Chondrocyte (in vitro differentiated cells): ENCODE measurements around the gene HOXC10. TPM values are rescaled to one million over a fixed set of nuclear protein-coding genes. Genes with fewer than 3 reads are reported as not detected.
A peak's percentile ranks its signal among the peaks of the same experiment; 100 is the strongest.

Source experiments
- DNase-seq: peaks from one replicate; pipeline ENCODE4 v3.0.0; 2021; ENCODE audit warnings: mixed read lengths, low spot score
- H3K27ac Mint-ChIP-seq: one replicate; pipeline ENCODE4 v1.8.0; 2021; ENCODE audit warnings: mild to moderate bottlenecking, moderate library complexity, mixed read lengths; ENCODE audit not compliant: unreplicated experiment
- H3K27me3 Mint-ChIP-seq: 2 replicates; pipeline ENCODE4 v1.8.0; 2021; ENCODE audit warnings: low read depth, mixed read lengths
- H3K36me3 Mint-ChIP-seq: 2 replicates; pipeline ENCODE4 v1.8.0; 2021; ENCODE audit warnings: low read depth, mixed read lengths
- H3K4me1 Mint-ChIP-seq: 2 replicates; pipeline ENCODE4 v1.8.0; 2021; ENCODE audit warnings: low read depth, mild to moderate bottlenecking, mixed read lengths
- H3K4me3 Mint-ChIP-seq: one replicate; pipeline ENCODE4 v1.8.0; 2021; ENCODE audit warnings: mild to moderate bottlenecking, moderate library complexity, mixed read lengths; ENCODE audit not compliant: unreplicated experiment
- H3K9me3 Mint-ChIP-seq: 2 replicates; pipeline ENCODE4 v1.8.0; 2021; ENCODE audit warnings: low read depth, mixed read lengths
- total RNA-seq: library from RNA; stranded (reverse); gene quantifications from 3 replicates; pipeline ENCODE4 v1.2.1, GENCODE V29; 2021
- TF ChIP-seq, protein P1 (sequence below): fragments of 200-600 bp; sonication (generic); IDR thresholded peaks from 2 replicates; pipeline ENCODE4 v1.5.0; 2021; ENCODE audit warnings: antibody characterized with exemption, mild to moderate bottlenecking, moderate library complexity

The HOXC10 gene
- total RNA-seq, 1 donor from 2014 or later: not detected

- peaks cover 81% of the 10 kb centered on the region for H3K27me3 Mint-ChIP-seq
- no peak within 1 kb of the TSS for H3K4me3 Mint-ChIP-seq
- DNase-seq: no peak
- peaks cover 3% of the 10 kb centered on the region for H3K9me3 Mint-ChIP-seq
- peaks cover 9% of the 10 kb centered on the region for H3K36me3 Mint-ChIP-seq
- TF ChIP-seq, protein P1, sequence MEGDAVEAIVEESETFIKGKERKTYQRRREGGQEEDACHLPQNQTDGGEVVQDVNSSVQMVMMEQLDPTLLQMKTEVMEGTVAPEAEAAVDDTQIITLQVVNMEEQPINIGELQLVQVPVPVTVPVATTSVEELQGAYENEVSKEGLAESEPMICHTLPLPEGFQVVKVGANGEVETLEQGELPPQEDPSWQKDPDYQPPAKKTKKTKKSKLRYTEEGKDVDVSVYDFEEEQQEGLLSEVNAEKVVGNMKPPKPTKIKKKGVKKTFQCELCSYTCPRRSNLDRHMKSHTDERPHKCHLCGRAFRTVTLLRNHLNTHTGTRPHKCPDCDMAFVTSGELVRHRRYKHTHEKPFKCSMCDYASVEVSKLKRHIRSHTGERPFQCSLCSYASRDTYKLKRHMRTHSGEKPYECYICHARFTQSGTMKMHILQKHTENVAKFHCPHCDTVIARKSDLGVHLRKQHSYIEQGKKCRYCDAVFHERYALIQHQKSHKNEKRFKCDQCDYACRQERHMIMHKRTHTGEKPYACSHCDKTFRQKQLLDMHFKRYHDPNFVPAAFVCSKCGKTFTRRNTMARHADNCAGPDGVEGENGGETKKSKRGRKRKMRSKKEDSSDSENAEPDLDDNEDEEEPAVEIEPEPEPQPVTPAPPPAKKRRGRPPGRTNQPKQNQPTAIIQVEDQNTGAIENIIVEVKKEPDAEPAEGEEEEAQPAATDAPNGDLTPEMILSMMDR: no peak
- no peak within 1 kb of the TSS for H3K27ac Mint-ChIP-seq
- H3K4me1 Mint-ChIP-seq: peaks cover 16% of the 10 kb centered on the region
Observed at GRCh38 chr12:54028314-54029201, 43.6 kb downstream of the HOXC10 start, which contains the start of gene HOXC6. Gene HOXC6, plus strand, starts transcription at chr12:54028440. Its CDS starts 82 bp downstream, at chr12:54028522.

GRCh38 chr12:54029529-54030441 is 44.8 kb downstream of the HOXC10 start:
- no peak overlapping the region for H3K27ac Mint-ChIP-seq

GRCh38 chr12:54030442-54030801 is 45.5 kb downstream of the HOXC10 start:
- peaks cover 3% of the 10 kb centered on the region for H3K9me3 Mint-ChIP-seq
- no peak for DNase-seq
- H3K27me3 Mint-ChIP-seq: peaks cover 79% of the 10 kb centered on the region
- H3K36me3 Mint-ChIP-seq: peaks cover 9% of the 10 kb centered on the region
- TF ChIP-seq, protein P1: no peak
- H3K4me1 Mint-ChIP-seq: peaks cover 19% of the 10 kb centered on the region
- H3K4me3 Mint-ChIP-seq: no peak overlapping the region
- H3K27ac Mint-ChIP-seq: no peak overlapping the region

More at GRCh38 chr12:54029529-54030441, 44.8 kb downstream of the HOXC10 start:
- Mint-ChIP-seq H3K4me1 (peaks cover 19% of the 10 kb centered on the region), H3K9me3 (peaks cover 3% of the 10 kb centered on the region), H3K36me3 (peaks cover 9% of the 10 kb centered on the region), H3K27me3 (peaks cover 75% of the 10 kb centered on the region), H3K4me3 (no peak overlapping the region)
- TF ChIP-seq, protein P1: no peak
- DNase-seq: no peak

GRCh38 chr12:54030889-54031471 is 46.0 kb downstream of the HOXC10 start:
- no peak for DNase-seq
- TF ChIP-seq, protein P1: no peak
- H3K9me3 Mint-ChIP-seq: peaks cover 3% of the 10 kb centered on the region
- H3K36me3 Mint-ChIP-seq: peaks cover 9% of the 10 kb centered on the region
- no peak overlapping the region for H3K27ac Mint-ChIP-seq
- peak overlapping the region; percentile 63 for H3K4me3 Mint-ChIP-seq
- peaks cover 19% of the 10 kb centered on the region for H3K4me1 Mint-ChIP-seq
- peaks cover 79% of the 10 kb centered on the region for H3K27me3 Mint-ChIP-seq

DNA sequence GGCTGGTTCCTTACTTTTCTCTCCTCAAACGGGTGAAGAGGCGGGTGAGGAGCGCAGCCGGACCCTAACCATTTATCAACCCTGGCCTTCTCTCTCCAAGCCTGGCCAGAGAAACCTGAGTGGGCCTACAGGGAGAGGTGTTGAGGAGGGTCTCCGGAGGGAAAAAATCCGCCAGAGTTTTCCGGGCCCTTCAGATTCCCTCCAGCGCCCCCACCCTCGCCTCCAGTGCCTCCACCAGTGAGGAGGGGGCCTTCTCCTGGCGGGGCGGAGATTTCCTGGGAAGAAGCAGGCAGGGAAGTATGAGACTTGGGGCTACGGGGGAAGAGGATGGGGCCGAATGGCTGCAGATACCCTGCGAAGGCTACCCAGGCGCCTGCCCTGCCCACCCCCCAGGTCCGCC is 46.5 kb downstream of the HOXC10 start:
- H3K4me3 Mint-ChIP-seq: peak overlapping the region; percentile 63
- DNase-seq: no peak
- H3K27ac Mint-ChIP-seq: no peak overlapping the region
- H3K9me3 Mint-ChIP-seq: peaks cover 3% of the 10 kb centered on the region
- peaks cover 80% of the 10 kb centered on the region for H3K27me3 Mint-ChIP-seq
- peaks cover 9% of the 10 kb centered on the region for H3K36me3 Mint-ChIP-seq
- TF ChIP-seq, protein P1: no peak
- H3K4me1 Mint-ChIP-seq: peaks cover 19% of the 10 kb centered on the region
